HCT116 (cell line): Measurements from ENCODE around the gene ADGRE1.

Experiments
- CEBPB ChIP-seq: IDR thresholded peaks from 2 replicates; pipeline ENCODE4 v1.6.1; 2012; ENCODE audit warnings: low read depth
- EGR1 ChIP-seq: IDR thresholded peaks from 2 replicates; pipeline ENCODE4 v1.6.1; 2012; ENCODE audit warnings: low read depth
- EZH2 ChIP-seq: fragments of 200-600 bp; sonication (generic); IDR thresholded peaks from 2 replicates; pipeline ENCODE4 v1.6.1; 2017; ENCODE audit warnings: antibody characterized with exemption, mixed run types
- EZH2phosphoT487 ChIP-seq: fragments of 200-600 bp; IDR thresholded peaks from 2 replicates; pipeline ENCODE4 v1.6.1; 2018; ENCODE audit warnings: antibody characterized with exemption, borderline replicate concordance
- POLR2A ChIP-seq: IDR thresholded peaks from 2 replicates; pipeline ENCODE4 v1.7.0; 2011; ENCODE audit warnings: borderline replicate concordance; ENCODE audit not compliant: insufficient read depth, insufficient read length; ENCODE audit errors: extremely low read depth
- POLR2AphosphoS5 ChIP-seq: IDR thresholded peaks from 2 replicates; pipeline ENCODE4 v1.6.1; 2011; ENCODE audit warnings: mild to moderate bottlenecking, low read depth, low read length, moderate library complexity
- RAD21 ChIP-seq: IDR thresholded peaks from 2 replicates; pipeline ENCODE4 v1.6.1; 2012; ENCODE audit warnings: low read depth, mild to moderate bottlenecking
- ZFX ChIP-seq: fragments of 450-650 bp; IDR thresholded peaks from 2 replicates; pipeline ENCODE4 v1.6.1; 2017
- ZNF274 ChIP-seq: fragments of 200-500 bp; sonication (Bioruptor generic); IDR thresholded peaks from 2 replicates; pipeline ENCODE4 v1.6.1; 2014; ENCODE audit warnings: mild to moderate bottlenecking, low read depth, low read length, inconsistent platforms
- TF ChIP-seq, protein P1 (sequence below), 3 experiments: fragments of 200-600 bp in 1 of 3; sonication (generic) in 1 of 3; IDR thresholded peaks in 2 of 3; conservative IDR thresholded peaks in 1 of 3; 2 replicates each; pipeline ENCODE4 v1.5.1; 2012 to 2017; ENCODE audit warnings: low read depth in 2 of 3, low read length in 2 of 3, antibody characterized with exemption in 1 of 3, borderline replicate concordance in 1 of 3, control low read depth in 1 of 3, mild to moderate bottlenecking in 1 of 3, mixed read lengths in 1 of 3, mixed run types in 1 of 3, moderate library complexity in 1 of 3; ENCODE audit not compliant: insufficient read depth in 1 of 3
- TF ChIP-seq, protein P2 (sequence below): IDR thresholded peaks from 2 replicates; pipeline ENCODE4 v1.6.1; 2012
- TF ChIP-seq, protein P3 (sequence below): IDR thresholded peaks from 2 replicates; pipeline ENCODE4 v1.6.1; 2012

DNA sequence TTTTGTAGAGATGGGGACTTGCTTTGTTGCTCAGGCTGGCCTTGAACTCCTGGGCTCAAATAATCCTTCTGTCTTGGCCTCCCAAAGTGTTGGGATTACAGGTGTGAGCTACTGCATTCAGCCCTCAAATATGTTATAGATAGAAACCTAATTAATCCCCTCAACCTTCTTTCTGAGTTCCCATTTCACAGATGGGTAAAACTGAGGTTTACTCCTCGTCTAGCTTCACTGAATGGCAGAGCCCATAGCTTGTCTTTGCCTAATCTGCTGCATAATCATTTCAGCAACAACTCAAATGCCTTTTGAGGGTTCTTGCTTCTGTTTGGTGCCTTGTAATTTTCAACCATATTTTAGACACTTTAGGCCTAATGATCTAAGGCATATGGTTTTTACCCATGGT is 36.0 kb upstream of the ADGRE1 start:
- TF ChIP-seq, protein P1, sequence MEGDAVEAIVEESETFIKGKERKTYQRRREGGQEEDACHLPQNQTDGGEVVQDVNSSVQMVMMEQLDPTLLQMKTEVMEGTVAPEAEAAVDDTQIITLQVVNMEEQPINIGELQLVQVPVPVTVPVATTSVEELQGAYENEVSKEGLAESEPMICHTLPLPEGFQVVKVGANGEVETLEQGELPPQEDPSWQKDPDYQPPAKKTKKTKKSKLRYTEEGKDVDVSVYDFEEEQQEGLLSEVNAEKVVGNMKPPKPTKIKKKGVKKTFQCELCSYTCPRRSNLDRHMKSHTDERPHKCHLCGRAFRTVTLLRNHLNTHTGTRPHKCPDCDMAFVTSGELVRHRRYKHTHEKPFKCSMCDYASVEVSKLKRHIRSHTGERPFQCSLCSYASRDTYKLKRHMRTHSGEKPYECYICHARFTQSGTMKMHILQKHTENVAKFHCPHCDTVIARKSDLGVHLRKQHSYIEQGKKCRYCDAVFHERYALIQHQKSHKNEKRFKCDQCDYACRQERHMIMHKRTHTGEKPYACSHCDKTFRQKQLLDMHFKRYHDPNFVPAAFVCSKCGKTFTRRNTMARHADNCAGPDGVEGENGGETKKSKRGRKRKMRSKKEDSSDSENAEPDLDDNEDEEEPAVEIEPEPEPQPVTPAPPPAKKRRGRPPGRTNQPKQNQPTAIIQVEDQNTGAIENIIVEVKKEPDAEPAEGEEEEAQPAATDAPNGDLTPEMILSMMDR (IDR thresholded peaks at IDR 0.05 in 2 of 3, conservative IDR thresholded peaks at IDR 0.05 in 1 of 3; ENCODE audit: borderline replicate concordance in 1 of 3, insufficient read depth in 1 of 3, low read depth in 2 of 3, low read length in 2 of 3), result no peak
- TF ChIP-seq EGR1 (no peak), POLR2A (no peak), EZH2 (no peak), RAD21 (no peak), EZH2phosphoT487 (no peak), CEBPB (no peak), ZNF274 (no peak), ZFX (no peak), POLR2AphosphoS5 (no peak)
- TF ChIP-seq, protein P2, sequence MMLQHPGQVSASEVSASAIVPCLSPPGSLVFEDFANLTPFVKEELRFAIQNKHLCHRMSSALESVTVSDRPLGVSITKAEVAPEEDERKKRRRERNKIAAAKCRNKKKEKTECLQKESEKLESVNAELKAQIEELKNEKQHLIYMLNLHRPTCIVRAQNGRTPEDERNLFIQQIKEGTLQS, result no peak
- TF ChIP-seq, protein P3, sequence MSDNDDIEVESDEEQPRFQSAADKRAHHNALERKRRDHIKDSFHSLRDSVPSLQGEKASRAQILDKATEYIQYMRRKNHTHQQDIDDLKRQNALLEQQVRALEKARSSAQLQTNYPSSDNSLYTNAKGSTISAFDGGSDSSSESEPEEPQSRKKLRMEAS, result no peak
